GM12892 (cell line): Measurements from ENCODE around the gene VDR.

Source experiments
- POLR2A ChIP-seq: IDR thresholded peaks from 2 replicates; pipeline ENCODE4 v1.6.1; 2011; ENCODE audit warnings: low read depth, low read length, control low read depth
- TAF1 ChIP-seq: IDR thresholded peaks from 2 replicates; pipeline ENCODE4 v1.6.1; 2011; ENCODE audit warnings: low read depth, mild to moderate bottlenecking, control low read depth, low read length, borderline replicate concordance

DNA sequence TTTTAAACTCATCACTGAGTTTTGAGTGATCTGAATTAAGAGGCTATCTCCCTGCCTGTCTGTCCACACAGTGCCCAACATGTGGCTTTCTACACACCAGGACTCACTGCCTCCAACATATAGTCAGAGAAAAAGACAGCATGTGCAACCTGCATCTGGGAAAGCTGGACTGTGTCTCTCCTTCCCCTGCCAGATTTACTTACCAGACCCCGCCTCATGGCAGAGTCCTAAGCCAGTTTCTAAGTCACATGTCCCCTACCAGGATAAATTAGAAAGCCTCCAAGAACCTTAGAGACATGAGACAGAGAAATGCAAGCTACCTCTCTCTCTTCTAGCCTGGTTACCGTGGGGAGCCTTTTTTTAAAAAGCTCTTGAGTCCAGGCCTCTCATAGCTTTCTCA, 82.4 kb downstream of the VDR start:
- TF ChIP-seq POLR2A (no peak), TAF1 (no peak)
